ENCODE data around the gene PIAS1. TPM values are rescaled to one million over a fixed set of nuclear protein-coding genes. Genes with fewer than 3 reads are reported as not detected.
A peak's percentile ranks its signal among the peaks of the same experiment; 100 is the strongest.

Gene PIAS1
- total and polyA plus RNA-seq, 9 of the 15 experiments (the other 6 are each of a cell fraction or from before 2014, with no cell fraction given) = 18.0 to 59.1 (median 28.5) TPM

GRCh38 chr15:68097029-68097428, 42.9 kb downstream of the PIAS1 start:
- Histone ChIP-seq H3K36me3 (ENCODE audit: control insufficient read depth, insufficient read depth, low read length) (peaks cover 21% of the 10 kb centered on the region), H3K9ac (ENCODE audit: insufficient read depth in 1 of 2, low read depth in 2 of 2, low read length in 2 of 2) (no peak overlapping the region), H3K79me2 (ENCODE audit: control insufficient read depth, insufficient read depth, low read length) (peaks cover 90% of the 10 kb centered on the region), H3K27me3 (ENCODE audit: control insufficient read depth in 2 of 2, insufficient read depth in 2 of 2, low read length in 2 of 2) (no peaks in the 10 kb centered on the region), H3K9me3 (replicated peaks; ENCODE audit: control insufficient read depth, insufficient read depth, low read depth, low read length) (peaks cover 8% of the 10 kb centered on the region), H3K4me1 (replicated peaks in 1 of 2; ENCODE audit: control insufficient read depth in 2 of 2, insufficient read depth in 2 of 2, low read length in 2 of 2) (no peaks in the 10 kb centered on the region), H2AFZ (ENCODE audit: low read depth, low read length) (no peak overlapping the region), H3K4me3 (no peak overlapping the region), H4K20me1 (replicated peaks; ENCODE audit: control insufficient read depth, insufficient read depth, low read length) (no peaks in the 10 kb centered on the region), H3K27ac (ENCODE audit: extremely low read depth, low read depth, low read length) (no peak overlapping the region), H3K4me2 (ENCODE audit: insufficient read depth, low read length) (no peak overlapping the region), H3K9me1 (ENCODE audit: control insufficient read depth, insufficient read depth, low read length) (no peaks in the 10 kb centered on the region)
- BruUV-seq (replicated peaks) = no TSS peak
- peak in 1 of 4 experiments; percentile 6 for DNase-seq (ENCODE audit: extremely low read depth in 1 of 4, low spot score in 3 of 4)
- FAIRE-seq = no peak
- POLR2A ChIA-PET = no interaction called here
- no peak for ATAC-seq
- CTCF ChIA-PET (ENCODE audit: low intra/inter-chr PET ratio) = no interaction called here
- intact Hi-C loops (cut with micrococcal nuclease) = no loop called here
- in situ Hi-C loops (cut with MboI) = no loop called here
- TF ChIP-seq SETDB1 (IDR thresholded peaks at IDR 0.05; ENCODE audit: low read length) (no peak), PRDM10 (IDR thresholded peaks at IDR 0.05; ENCODE audit: partially characterized antibody) (no peak), XRCC3 (IDR thresholded peaks at IDR 0.05) (0 out of 2 replicates have a peak, but pooled peaks have one; percentile 49), TRIM28 (IDR thresholded peaks at IDR 0.05) (peak; percentile 68; the same call in 1 of the 2 replicates), ZNF324 (CRISPR knock-in tag; IDR thresholded peaks at IDR 0.05) (peak; percentile 99), BRF2 (IDR thresholded peaks at IDR 0.05; ENCODE audit: borderline replicate concordance, insufficient read depth, insufficient read length) (no peak), ZNF445 (CRISPR knock-in tag; IDR thresholded peaks at IDR 0.05; ENCODE audit: low read depth) (peak; percentile 91), PML (IDR thresholded peaks at IDR 0.05; ENCODE audit: low read length) (no peak), SMC3 (conservative IDR thresholded peaks at IDR 0.05; ENCODE audit: insufficient read depth, low read depth, low read length) (no peak), ZFX (CRISPR knock-in tag; IDR thresholded peaks at IDR 0.05) (no peak), ELK1 (CRISPR knock-in tag; IDR thresholded peaks at IDR 0.05) (no peak)
- TF ChIP-seq, protein P1, sequence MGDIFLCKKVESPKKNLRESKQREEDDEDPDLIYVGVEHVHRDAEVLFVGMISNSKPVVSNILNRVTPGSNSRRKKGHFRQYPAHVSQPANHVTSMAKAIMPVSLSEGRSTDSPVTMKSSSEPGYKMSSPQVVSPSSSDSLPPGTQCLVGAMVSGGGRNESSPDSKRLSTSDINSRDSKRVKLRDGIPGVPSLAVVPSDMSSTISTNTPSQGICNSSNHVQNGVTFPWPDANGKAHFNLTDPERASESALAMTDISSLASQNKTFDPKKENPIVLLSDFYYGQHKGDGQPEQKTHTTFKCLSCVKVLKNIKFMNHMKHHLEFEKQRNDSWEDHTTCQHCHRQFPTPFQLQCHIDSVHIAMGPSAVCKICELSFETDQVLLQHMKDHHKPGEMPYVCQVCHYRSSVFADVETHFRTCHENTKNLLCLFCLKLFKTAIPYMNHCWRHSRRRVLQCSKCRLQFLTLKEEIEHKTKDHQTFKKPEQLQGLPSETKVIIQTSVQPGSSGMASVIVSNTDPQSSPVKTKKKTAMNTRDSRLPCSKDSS (IDR thresholded peaks at IDR 0.05; ENCODE audit: low read depth, partially characterized antibody) = peak; percentile 56

Data from K562 (cell line).